Epithelial cell of prostate (primary cell): ENCODE results near the gene PACS2.
"Not testable (repeated sequence)": the region's sequence is repeated elsewhere in the genome, so short reads cannot be mapped to it uniquely, and the experiment has no call there.

Experiments
- DNase-seq: peaks from one replicate; pipeline ENCODE4 v3.0.0-alpha.2; 2011; ENCODE audit warnings: low read depth, low spot score
- H3K27ac ChIP-seq: fragments of 450-650 bp; 2 replicates; pipeline ENCODE4 v1.5.1; 2017; ENCODE audit warnings: mild to moderate bottlenecking

Gene PACS2

GRCh38 chr14:105314287-105315200 is at the start of gene PACS2:
TSS of gene PACS2 (plus strand) at chr14:105314748. CDS start at chr14:105314919, 171 bp downstream.
- H3K27ac ChIP-seq = peak within 1 kb of the TSS; percentile 35
- DNase-seq = no peak

GRCh38 chr14:105267820-105268548 is 46.6 kb upstream of the PACS2 start:
- DNase-seq = no peak
- H3K27ac ChIP-seq = no peak overlapping the region

- no peak overlapping the region for H3K27ac ChIP-seq
- no peak for DNase-seq
Observed at GRCh38 chr14:105268736-105269354, 45.7 kb upstream of the PACS2 start.

- H3K27ac ChIP-seq = no peak overlapping the region
- DNase-seq = no peak
Observed at GRCh38 chr14:105269405-105269804, 45.1 kb upstream of the PACS2 start.

GRCh38 chr14:105271224-105271890 is 43.2 kb upstream of the PACS2 start:
- no peak for DNase-seq

GRCh38 chr14:105272623-105273022 is 41.9 kb upstream of the PACS2 start:
- DNase-seq = no peak
- H3K27ac ChIP-seq = no peak overlapping the region

More at GRCh38 chr14:105271224-105271890, 43.2 kb upstream of the PACS2 start:
- no peak overlapping the region for H3K27ac ChIP-seq

GRCh38 chr14:105273062-105273461 is 41.5 kb upstream of the PACS2 start:
- no peak overlapping the region for H3K27ac ChIP-seq
- no peak for DNase-seq

GRCh38 chr14:105274637-105275036 is 39.9 kb upstream of the PACS2 start:
- H3K27ac ChIP-seq = no peak overlapping the region
- no peak for DNase-seq

- DNase-seq = no peak
- H3K27ac ChIP-seq = no peak overlapping the region
Observed at GRCh38 chr14:105275267-105275946, 39.1 kb upstream of the PACS2 start.

- not testable (repeated sequence) for DNase-seq, H3K27ac ChIP-seq
Observed at GRCh38 chr14:105277448-105277847, 37.1 kb upstream of the PACS2 start.

GRCh38 chr14:105279642-105280361 is 34.7 kb upstream of the PACS2 start:
- no peak overlapping the region for H3K27ac ChIP-seq
- DNase-seq = no peak

GRCh38 chr14:105280525-105280924 is 34.0 kb upstream of the PACS2 start:
- H3K27ac ChIP-seq = no peak overlapping the region
- no peak for DNase-seq

GRCh38 chr14:105281371-105282097 is 33.0 kb upstream of the PACS2 start:
- H3K27ac ChIP-seq = no peak overlapping the region
- no peak for DNase-seq

GRCh38 chr14:105282098-105282725 is 32.3 kb upstream of the PACS2 start:
- H3K27ac ChIP-seq = no peak overlapping the region
- DNase-seq = no peak

- no peak for DNase-seq
- H3K27ac ChIP-seq = no peak overlapping the region
Observed at GRCh38 chr14:105283028-105283427, 31.5 kb upstream of the PACS2 start.

GRCh38 chr14:105283899-105284298 is 30.6 kb upstream of the PACS2 start:
- H3K27ac ChIP-seq = no peak overlapping the region
- no peak for DNase-seq

- no peak for DNase-seq
Observed at GRCh38 chr14:105285174-105285573, 29.4 kb upstream of the PACS2 start.

GRCh38 chr14:105286759-105287144 is 27.8 kb upstream of the PACS2 start:
- no peak for DNase-seq
- no peak overlapping the region for H3K27ac ChIP-seq

More at GRCh38 chr14:105285174-105285573, 29.4 kb upstream of the PACS2 start:
- no peak overlapping the region for H3K27ac ChIP-seq
